GM19328 (cell line): Measurements from ENCODE around the gene SYCP2L.

Experiments
- ATAC-seq: cut with Tn5 transposase; IDR thresholded peaks from one replicate; pipeline ENCODE4 v1.9.1; 2021; ENCODE audit warnings: mild to moderate bottlenecking, moderate library complexity; ENCODE audit not compliant: unreplicated experiment

Gene SYCP2L

DNA sequence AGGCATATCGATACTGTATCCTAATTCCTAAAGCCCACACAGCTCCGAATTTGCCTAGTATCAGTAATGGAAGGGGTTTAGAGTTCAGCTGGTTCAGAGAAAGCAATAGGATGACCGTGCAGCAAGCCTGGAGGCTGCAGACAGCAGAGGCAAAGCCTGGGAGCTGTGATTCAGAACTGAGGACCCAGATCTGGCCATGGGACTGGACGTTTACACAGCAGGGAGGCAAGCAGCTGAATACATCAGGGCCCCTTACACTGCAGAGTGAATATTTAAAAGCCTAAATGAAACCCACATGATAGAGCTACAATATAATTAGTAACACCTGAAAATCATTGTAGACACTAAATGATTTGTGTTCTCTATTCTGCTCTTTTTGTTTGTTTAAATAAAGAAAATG is 119.2 kb downstream of the SYCP2L start:
- ATAC-seq: no peak

DNA sequence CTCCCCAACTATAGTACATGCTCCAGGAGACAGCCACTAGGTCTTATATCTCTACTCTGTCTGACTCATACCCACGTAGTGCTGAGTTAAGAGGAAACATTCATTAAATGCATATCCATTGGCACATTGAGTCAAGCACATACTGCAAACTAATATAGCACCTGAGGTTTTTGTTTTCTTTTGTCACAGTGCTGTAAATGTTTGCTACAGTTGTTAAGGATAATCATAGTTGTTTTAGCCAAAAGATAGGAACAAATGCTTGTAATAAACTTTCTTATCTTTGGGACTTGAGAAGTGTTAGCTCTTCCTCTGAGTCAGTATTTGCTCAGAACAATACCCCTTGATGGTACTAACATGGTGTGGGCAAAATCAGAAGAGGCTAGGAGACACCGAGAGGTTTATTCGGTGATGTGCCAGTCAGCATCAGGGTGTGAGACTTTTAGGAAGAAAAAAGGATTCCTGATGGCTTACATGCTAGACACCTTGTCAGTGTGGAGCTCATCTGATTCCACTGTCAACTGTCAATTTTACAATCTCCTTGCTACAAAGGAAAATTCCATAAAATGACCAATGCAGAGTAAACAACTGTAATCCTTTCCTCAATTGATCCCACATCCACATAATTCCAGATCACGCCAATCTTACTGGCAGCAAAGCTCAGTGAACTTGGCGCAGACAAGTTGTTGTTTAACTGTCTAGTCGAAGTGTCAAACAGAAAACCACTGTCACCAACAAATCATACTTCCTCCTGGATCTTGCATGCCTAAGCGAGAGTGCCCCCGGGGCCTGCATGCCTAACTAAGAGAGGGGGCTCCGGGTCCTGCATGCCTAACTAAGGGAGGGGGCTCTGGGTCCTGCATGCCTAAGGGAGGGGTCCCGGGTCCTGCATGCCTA is 121.1 kb downstream of the SYCP2L start:
- no peak for ATAC-seq

DNA sequence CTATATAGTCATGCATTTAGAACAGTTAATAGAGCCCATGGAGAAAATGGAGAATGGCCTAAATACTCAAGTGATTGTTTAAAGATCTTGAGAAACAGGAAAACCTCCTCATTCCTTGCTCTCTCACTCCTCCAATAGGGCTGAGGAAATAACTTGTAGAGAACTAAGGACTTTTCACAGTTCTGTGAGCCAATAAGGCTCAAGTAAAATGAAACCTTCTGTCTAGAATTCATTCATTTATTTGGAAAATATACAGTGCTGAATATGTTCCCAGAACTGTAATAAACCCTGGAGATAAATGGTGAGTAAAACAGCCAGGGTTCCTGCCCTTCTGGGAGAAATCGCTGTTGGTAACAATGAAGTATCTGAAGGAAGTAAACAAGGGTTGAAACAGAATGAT is 122.0 kb downstream of the SYCP2L start:
- ATAC-seq: no peak

DNA sequence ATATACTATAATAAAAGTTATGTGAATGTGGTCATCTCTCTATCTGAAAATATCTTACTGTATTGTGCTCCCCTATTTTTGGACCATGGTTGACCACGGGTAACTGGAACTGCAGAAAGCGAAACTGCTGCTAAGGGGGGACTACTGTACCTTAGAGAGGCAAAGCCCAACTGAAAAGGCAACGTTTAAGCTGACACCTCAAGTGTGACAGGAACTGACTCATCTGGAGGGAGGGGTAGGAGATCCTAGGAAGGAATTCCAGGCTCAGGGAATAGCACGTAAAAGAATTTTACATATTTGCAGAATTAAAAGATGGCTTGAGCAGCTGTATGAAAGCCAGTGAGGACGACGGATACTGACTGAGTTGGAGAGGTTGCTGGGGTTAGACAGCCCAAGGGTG is 122.5 kb downstream of the SYCP2L start:
- ATAC-seq: no peak

DNA sequence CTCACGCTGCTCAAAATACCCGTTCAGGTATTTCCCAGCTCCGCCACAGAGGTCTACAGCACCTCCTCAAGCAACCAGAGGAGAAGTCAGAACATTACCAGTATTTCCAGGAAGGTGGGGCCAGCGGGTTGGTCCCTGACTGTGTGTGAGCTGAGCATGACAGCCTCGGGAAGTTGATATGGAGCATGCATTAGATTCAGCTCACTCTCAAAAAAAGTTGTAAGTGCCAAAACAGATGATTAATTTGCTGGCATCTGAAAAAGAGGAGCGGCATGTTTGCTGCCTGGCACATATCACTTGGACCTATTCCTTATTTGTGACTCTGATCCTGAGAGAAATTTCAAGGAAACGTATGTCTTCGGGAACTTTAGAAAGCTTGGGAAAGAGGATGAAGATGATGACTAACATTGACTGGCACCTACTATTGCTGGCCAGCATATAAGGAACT is 125.0 kb downstream of the SYCP2L start:
- no peak for ATAC-seq

DNA sequence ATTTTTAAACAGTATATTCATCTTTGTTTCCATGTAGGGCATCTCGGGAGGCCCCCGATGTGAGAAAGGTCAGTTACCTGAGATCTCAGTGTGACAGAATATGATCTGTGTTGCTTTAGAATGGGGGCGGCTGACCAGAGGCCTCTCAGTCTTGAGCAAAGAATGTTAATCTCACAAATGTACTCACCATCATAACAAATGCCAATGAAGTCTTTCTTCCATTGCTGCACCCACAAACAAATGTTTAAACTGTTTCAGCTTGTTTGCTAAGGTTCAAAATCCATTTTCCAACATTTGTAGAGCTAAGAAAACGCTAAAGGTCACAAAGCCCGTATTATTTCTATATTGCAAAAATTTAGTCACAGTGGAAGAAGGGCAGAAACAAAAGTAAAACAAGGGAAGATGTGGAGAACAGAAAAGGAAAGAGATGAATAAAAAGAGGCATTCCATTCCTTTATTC is 125.5 kb downstream of the SYCP2L start:
- no peak for ATAC-seq

DNA sequence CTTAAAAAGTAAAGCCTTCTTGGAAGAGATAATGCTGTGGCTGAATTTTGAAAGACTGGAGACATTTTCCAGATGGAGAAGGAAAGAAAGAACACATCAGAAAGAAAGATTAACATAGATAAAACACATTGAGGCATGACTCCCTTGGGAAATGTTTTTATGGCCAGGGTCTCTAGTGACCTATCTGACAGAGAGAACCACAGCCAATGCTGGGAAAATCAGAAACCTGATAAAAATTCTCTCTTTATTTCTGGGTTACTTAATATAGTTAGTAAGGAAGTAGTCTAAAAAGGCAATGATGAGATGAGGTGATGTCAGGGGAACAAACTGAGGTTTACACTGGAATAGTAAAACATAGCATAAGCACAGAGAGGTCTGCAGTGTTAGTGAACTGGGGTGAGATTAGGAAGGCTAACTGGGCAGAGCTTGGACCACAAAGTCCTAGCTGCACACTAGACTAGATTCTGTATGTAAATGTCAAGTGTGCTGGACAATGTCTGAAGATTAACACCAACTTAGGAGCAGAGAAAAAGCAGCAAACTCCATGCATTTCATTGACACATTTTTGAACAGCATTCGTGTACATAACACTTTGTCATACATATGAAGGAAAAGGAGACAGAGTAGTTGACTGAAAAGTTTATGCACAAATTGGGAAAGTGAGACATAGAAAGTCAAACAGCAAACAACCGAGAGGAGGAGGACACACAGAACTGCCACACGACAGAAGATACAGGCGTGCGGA is 126.3 kb downstream of the SYCP2L start:
- no peak for ATAC-seq

DNA sequence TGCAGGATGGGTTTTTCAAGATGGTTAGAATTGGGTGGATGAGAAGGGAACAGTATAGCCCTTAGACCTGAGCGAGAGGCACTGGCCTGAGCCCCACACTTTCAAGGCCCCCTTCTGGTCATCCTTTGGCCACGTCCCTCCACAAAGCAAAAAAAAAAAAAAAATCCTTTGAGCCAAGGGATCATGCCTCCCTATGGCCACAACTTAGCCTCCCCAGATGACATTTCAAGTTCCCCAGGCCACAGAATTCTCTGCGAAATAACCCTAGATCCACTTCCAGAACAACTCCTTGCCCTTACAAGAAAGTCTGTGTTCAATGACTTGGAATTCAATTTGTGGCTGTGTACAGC is 126.8 kb downstream of the SYCP2L start:
- no peak for ATAC-seq

DNA sequence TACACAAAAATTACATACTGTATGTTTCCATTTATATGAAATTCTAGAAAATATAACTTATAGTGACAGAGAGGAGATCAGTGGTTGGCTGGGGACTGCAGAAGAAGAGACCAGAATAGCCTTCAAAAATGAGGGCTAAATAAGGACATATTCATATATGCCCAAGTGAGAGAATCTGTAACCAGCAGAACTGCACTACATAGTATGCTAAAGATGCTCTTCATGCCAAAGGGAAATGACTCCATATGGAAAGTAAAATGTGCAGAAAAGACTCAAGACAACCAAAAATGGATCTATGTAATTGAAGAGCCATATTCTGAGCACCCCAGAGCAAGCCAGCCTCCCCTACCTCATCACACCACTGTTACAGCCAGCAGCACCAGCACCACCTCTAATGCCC is 128.2 kb downstream of the SYCP2L start:
- no peak for ATAC-seq

DNA sequence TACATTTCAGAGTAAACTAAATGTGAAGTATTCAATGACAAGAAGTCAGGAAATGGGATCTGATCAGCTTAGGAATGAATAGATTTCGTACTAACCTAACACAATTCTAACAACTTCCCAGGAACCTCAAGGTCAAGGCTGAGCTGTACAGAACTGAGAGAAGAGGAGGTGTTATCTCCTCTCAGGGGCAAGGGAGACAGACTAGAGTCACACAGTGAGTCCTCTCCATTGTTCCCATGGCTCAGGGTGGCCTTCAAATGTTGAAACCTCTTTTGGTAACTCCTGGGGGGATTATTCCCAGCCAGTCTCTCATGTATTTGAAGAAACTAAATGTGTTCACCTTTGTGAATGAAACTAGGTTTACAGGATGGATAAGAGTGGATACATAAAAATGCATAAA is 129.6 kb downstream of the SYCP2L start:
- no peak for ATAC-seq

DNA sequence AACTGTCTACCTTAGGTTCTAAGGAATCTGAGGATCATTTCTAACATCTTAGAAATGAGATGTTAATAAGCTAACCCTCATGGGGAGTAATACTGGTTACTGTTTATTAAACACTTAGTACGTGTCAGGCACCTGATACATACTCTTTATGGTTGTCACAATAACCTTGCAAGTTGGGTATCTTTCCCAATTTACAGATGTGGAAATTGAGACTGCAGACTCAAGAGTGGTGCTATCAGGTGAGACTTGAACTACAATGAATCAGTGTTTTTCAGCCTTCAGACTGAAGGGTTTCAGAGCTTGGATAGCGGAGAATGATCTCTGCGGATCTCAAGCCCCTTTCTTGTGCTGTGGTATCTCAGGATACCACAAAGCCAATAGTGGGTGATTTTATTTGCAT is 130.2 kb downstream of the SYCP2L start:
- ATAC-seq: no peak

DNA sequence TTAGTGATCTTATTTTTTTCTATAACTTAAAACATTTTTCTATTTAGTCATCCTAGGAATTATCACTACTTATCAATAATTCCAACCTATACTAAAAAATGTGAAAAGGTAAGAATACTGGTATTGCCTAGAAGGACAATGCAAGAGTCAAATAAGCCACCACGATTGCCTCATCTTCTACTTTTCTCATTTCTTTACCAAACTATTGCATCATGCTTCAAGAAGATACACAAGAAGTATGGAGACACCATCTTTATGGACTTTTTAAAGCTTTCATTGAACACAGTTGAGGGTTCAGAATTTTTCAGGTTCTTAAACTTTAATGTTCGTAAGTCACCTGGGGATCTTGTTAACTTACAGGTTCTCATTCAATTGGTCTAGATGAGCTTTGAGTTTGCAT is 131.4 kb downstream of the SYCP2L start:
- no peak for ATAC-seq

DNA sequence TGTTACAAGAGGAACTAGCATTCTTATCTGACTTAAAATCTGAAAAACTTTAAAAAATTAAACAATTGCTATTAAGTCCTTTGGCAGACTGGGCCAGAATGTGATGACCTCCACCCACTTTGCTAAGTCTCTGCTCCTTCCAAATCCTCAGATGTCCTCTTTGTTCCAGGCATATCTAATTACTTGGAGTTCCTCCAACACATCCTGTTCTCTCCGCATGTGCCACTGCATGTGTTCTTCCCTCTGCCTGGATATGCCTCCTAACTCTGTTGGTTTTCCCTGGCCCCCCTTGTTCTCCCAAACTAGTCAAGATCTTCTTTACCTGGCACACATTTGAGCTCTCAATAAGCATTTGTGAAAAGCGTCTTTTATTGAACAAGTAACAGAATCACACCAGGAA is 134.2 kb downstream of the SYCP2L start:
- ATAC-seq: no peak

DNA sequence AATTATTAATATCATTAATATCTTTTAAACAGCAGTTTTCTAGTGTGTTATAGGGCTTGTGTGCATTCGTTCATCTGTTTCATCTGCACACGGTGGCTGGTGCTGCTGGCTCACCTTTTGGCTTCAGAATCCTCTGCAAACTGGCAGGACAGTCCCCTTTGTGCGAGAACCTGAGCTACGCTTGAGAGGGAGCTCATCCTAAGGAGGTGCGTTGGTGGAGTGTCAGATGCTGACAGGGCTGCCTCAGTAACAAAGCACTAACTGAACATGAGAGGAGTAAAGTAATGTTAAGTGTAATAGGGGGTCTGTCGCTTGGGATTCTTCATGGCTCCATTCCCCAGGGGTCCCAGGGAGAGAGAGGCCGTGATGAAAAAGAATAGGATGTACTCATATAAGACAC is 134.9 kb downstream of the SYCP2L start:
- ATAC-seq: no peak

DNA sequence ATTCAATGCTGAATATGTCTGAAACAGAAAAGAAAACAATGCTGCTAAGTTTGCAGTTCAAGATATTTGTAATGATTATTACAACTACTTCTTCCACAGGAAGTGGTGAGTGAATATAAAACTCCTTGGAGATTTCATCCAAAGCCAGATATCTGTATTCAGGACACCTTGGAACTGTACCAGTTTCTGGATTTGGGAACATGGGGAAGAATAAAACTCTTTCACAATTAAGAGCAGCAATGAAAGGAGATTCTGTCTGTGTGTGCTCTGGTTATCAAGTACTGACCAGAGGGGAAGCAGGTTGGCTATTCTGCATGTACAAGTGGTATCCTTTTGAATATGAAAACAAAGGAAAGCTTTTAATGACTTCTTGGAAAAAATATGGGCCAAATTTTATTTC is 136.2 kb downstream of the SYCP2L start:
- ATAC-seq: no peak
